ENCODE results near the gene ASB1.
"Not testable (repeated sequence)": the region's sequence is repeated elsewhere in the genome, so short reads cannot be mapped to it uniquely, and the experiment has no call there.

The ASB1 gene

DNA sequence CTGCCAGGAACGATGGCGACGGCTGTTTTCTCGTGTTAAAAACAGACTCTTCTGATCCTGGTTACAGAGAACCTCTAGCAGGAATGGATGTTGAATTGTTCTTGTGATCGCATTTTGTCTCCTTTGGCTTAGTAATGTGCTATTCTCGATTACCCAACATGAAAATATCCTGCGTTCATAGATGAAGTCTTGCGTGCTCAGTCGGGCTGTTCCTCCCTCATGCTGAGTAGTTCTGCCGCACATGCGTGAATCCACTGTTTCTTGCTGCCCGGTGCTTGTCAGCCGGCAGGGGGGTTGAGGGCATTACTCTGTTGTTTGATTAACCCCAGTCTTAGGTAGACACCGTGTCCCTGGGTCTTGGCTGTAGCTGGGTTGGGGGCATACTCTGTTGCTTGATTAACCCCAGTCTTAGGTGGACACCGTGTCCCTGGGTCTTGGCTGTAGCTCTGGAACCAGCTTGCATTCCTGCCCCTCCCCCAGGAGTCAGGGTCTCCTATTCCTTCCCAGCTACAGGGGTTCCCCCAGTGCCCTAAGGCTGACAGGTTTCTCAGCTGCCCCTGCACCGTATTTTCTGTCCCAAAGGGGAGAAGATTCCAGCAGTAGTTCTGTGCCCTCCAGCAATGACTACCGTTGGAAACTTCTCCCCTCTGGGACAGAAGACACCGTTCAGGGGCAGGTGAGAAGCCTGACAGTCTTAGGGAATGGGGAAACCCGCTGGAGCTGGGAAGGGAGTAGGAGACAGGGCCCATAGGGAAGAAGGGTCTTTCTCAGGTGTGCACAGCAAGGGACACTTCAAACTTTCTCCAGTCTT lies 22.1 kb upstream of the ASB1 start:
- no peak for DNase-seq

DNA sequence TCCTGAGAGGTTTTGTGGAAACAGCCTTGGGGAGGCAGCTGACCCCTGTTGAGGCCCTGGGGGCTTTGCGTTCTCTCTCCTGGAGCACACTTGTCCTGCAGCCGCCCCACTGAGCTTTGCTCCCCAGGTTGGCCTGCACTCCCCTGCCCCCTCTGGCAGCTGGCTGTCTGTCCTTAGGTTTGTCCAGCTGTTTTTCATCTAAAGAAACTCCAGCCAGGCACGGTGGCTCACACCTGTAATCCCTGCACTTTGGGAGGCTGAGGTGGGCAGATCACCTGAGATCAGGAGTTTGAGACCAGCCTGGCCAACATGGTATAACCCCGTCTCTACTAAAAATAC lies 21.5 kb upstream of the ASB1 start:
- DNase-seq, result not testable (repeated sequence)

DNA sequence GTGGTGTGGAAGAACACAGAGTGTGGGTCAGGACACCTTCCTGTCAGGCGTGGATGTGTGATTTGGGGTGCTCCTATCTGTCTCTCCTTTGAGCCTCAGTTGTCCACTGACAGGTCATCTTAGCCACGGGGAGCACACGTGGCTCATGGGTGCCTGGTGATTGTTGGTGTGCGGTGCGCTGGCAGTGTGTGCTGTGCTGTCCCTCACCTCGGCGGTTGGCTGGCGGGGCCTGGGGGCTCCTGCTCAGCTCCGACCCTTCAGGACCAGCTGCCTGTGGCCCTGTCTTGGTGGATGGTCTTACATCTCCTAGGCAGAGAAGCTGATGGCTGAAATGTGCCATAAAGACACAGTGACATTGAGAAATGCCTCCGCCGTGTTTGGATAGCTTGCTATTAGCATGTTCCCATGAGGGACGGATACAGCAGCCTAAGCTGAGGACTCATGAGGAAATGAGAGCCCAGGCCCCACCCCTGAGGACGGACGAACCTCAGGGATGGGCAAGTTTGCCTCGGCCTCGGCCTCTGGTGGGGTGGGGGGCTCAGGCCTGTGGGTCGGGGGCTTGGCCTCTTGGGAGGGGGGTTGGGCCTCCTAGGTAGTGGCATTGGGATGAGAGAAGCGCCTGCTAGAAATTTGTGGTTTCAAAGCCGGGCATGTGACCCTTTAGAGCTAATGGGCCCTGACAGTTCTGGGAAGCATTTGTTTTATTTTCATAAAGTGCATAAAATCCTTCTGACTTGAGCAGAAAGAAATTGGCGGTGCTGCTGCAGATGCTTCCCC lies 20.3 kb upstream of the ASB1 start:
- no peak for DNase-seq

DNA sequence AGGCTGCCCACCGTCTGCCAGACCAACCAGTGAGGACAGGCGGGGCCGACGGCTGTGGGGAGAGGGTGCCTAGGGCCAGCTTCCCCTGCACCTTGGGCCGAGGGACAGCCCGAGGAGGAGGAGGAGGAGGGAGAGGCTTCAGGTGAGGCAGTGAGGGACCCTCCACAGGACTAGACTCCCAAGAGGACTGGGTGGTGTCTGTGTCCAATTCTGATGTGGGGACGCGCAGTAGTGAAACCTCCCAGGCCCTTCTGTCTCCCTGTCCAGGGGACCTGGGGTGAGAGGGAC lies 19.8 kb upstream of the ASB1 start:
- no peak for DNase-seq

DNA sequence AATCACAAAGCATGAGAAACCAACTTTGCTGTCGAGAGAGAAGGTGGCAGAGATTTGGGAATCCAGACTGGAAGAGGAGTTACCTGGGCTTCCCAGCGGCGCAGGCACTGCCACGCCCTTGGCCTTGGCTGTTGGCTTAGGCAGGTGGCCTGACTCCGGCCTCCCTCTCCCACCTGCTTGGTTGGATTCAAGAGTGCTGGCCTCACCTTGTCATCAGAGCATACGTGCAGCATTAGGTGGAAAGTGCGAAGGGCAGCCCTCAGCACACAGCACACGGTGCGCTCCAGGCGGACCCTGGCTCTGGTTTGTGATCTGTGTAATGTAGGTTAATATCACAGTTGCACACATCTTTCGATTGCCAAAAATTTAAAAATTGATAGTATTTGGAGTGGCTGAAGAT lies 19.2 kb upstream of the ASB1 start:
- no peak for DNase-seq

DNA sequence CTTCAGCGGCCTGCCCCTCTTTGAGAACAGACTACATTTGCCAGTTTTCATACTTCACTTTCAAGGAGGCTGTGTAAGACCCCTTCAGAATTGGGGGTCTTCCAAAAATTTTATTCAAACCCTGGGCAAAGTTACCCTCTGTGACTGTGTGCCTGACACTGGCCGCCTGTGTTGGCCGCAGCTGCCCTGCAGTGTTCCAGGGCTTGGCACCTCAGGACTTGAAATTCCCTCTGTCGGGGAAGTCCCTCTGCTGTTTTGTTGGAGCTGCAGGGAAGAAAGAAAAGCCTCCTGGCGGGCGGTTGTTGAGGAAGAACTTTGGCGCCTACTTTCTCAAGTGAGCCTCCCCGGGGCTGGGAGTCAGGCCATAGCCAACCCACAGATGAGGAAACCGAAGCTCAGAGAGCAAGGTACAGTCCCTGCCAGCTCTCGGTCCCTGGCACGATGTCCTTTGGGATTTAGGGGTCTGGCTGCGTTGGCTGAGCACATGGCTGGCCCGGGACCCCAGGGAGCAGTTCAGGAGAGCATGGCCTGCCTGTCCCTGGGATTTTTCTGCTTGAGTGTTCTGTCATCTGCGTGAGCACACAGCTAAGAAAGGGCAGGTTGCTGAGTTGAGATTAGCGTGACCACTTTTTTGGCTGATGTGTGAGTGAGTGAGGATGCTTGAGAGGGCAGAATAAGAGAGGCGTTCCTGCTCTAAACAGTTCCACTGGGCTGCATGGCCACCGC lies 17.9 kb upstream of the ASB1 start:
- DNase-seq, result no peak

DNA sequence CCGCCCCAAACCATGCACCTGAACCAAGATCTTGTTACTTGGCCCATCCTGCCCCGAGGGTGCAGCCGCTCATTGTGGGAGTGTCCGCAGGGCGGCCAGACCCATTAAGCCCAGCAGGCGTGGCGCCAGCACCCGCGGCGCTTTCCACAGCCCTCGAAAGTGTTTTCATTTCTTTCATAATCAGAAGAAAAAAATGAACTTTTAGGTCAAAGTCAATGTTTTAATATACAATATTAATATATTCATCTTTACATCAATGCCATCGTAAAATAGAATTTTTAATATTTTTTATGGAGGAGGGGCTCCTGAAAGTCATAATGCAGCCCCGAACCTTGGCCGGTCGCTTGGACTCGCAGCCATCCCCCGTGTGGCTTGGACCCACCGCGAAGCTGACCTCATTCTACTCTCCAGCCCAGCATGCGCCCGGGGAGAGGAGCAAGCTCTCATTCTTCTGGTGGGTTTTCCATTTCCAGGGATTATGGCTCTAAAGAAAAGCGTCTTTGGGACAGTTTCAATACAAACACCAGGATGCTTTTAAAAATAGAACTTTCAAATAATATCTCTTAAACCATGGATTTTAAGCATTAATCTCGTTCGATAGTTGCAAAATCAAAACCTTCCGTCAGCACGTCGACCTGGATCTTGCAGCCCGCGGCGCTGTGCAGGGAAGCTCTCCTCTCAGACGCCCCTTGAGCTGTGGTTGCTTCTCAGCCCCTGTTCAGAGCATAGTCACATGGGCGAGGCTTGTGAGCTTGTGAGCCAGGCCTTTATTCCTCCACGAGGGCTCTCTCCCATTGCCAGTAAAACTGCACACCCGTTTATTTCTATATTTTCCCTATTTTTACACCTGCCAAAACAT lies 17.2 kb upstream of the ASB1 start:
- DNase-seq, result no peak

DNA sequence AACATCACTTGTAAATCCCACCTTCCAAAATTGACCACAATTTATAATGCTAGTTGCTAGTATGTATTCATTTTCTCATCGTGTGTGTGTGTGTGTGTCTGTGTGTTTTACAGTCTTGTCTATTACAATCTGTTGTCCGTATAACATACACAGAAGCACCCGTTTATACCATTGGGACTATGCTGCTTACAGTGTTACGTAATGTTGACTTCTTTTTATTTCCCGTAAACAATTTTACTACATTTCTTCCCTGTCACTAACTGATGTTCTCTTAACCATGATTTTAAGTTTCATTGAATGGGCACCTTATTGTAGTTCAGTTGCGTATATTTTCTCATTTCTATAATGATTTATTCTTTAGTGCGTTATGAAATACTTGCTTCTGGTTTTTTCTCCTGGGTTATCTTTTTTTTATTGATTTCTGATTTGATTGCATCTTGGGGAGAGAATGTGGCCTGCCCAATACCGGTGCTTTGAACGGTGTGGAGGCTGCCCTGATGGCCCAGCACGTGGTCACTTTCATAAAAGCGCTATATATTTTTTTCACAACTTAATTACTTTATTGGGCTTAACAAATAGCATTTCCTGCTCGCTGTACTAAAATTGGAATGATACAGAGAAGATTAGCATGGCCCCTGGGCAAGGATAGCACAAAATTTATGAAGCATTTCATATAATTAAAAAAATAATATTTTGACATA lies 14.5 kb upstream of the ASB1 start:
- DNase-seq, result no peak

DNA sequence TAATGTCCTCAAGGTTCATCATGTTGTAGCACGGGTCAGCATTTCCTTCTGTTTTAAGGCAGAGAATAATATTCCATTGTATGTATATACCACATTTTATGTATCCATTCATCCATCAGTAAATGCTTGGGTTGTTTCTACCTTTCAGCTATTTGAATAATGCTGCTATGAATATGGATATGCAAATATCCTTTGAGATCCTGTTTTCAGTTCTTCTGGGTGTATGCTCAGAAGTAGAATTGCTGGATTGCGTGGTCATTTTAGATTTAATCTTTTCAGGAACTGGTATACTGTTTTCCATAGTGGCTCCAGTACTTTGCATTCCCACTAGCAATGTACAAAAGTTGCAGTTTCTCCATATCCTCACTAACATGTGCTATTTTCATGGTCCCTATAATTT lies 13.4 kb upstream of the ASB1 start:
- no peak for DNase-seq

DNA sequence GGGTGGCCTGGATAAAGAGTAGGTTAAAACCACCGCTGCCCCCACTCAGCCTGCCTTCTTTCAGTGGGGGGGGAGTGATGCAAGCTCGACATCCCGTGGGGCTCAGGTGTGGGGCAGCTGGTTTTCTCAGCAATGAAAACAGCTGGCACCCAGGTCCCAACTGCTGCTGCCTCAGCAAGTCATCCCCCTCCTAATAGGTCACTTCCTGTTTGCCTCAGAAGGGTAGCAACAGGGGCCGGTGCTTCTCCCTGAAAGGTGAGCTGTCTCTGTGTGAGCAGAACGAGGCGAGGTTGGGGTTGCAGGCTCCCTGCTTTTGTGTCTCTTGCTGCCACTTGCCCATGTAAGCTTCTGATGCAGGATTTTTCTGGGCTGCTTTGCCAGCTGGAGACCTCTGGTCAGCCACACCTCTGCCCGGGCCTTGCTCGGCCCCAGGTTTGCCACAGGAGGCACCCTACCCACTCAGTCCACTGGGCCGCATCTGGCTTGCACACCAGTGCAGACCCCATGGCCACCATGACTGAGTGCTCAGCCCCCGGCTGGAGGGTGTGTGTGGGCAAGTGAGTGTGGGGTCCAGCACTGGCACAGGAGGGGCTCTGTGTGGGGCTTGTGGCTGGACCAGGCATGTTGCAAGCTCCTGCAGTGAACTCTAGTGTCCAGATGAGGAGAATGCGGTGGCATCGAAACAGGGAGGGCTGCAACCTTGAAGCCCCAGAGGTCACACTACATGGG lies 11.5 kb upstream of the ASB1 start:
- no peak for DNase-seq

DNA sequence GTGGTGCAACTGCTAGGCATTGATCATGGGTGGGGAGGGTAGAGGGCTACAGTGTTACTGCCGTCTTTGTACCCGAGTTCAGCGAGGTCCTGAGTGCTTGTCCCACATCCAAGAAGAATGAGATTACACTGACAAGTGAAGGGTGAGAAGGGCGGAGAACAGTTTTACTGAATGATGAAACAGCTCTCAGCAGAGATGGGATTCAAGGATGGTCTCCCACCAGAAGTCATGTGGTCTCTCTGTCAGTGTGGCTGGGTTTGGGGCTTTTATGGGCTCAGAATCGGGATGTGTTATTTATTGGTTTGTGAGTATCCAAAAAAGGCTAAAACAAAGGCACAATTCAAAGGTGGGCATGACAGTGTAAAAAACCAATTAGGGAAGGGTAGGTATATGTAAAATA lies 10.8 kb upstream of the ASB1 start:
- no peak for DNase-seq

DNA sequence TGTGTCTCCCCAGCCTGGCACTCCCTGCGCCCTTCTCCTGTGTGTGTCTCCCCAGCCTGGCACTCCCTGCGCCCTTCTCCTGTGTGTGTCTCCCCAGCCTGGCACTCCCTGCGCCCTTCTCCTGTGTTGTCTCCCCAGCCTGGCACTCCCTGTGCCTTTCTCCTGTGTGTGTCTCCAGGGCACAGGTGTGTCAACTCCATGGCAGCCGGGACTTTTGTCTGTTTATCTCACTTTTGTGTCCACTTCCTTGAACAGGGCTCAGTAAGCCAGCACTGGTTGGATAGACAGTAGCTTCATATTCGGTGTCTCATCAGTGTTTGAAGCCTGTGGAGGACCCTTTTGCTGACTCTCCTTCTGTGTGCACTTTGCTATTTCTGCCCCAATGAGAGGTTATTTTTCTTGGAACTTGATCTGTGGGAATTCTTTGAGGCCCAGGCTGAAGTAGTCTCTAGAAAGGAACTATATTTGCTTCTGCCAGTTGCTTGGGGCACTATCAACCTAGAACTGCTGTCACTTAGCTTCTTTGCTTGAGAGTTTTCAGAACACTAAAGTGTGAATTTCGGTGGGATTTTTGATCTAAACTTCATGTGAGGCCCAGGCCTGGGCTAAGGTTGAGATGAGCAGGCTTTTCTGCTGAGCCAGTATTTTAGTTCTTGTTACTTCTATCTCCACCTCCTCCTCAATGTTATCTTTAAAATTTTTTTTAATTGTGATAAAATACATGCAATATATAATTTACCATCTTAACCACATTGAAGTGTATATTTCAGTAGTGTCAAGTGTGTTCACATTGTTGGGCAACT lies 8.3 kb upstream of the ASB1 start:
- no peak for DNase-seq

DNA sequence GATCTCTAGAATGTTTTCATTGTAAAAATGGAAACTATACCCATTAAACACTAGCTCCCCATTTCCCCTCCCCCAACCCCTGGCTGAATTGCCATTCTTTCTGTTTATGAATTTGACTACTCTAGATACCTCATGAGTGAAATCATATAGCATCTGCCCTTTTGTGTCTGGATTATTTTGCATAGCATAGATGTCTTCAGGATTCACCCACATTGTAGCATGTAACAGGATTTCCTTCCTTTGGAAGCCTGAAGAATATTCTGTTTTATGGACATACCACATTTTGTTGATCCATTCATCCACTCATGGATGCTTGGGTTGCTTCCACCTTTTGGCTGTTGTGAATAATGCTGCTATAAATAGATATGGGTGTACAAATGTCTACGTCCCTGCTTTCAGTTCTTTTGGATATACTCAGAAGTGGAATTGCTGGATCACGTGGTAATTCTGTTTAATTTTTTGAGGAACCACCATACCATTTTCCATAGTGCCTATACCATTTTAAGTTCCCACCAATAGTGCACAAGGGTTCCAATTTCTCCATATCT lies 7.7 kb upstream of the ASB1 start:
- DNase-seq, result no peak

DNA sequence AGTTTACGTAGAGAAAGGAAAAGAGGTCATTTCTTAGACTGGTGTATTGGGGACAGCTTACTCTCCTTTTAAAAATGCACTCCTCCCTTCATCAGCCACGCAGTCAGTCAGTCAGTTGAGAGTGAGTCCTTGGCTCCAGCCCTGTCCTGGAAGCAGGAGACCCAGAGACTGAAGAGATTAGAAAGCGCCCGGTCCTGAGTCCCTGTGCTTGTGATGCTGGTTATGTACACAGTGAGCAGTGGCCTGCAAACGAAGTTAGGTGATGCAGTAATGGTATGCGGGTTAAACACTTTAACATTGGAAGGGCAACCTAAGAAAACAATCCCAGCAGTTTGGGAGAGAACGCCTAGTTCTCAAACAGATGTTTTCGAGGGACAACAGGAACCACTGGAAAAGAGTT lies 6.3 kb upstream of the ASB1 start:
- DNase-seq, result no peak

DNA sequence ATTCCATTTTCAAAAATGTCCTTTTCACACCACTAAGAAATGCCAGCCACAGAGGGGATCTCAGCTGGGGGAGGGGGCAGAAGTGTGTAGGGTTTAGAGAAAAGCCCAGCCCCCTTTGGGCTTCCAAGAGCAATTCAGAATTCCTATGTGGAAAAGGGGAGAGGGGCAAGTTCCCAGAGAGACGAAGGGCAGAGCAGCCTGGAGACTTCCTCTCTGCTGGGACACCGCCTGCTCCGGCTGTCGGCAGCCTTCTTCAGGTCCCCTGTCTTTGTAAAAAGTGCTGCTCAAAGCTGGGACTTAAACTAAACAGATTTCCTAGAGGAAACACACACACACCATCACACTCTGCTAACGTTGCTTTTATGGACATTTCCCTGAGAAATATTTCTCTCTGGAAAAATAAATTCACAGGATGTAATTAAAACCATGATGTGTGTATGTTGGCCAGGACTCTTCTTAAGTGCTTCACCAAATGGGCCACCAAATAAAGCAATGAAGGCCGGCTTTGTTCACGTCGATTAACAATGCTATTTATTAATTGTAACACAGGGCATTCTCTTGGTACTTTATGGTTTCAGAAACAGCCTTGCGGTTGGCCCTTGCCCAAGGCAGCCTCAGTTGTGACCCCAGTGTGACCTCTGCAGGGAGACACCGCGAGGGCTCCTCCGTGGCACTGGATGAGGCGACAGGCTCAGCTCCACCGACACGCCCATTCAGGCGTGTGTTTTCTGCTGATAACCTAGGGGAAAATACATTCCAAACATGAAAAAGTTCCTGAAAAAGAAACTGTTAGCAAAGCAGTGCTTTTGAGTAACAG lies 5.6 kb upstream of the ASB1 start:
- DNase-seq, result no peak

DNA sequence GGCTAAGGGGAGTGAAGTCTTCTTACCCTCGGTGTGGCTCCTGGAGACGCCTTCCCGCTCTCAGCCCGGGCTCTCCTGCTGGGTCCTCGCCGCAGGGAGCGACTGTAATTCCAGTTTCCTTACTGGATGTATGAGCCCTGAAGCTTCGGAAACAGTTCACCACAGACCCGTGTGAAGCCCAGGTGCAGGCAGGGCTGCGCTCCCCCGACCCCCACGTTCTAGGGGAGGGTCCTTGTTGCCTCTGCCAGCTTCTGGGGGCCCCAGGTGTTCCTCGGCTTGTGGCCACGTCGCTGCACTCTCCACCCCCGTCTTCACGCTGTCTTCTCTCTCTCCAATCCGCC lies 5.1 kb upstream of the ASB1 start:
- no peak for DNase-seq

DNA sequence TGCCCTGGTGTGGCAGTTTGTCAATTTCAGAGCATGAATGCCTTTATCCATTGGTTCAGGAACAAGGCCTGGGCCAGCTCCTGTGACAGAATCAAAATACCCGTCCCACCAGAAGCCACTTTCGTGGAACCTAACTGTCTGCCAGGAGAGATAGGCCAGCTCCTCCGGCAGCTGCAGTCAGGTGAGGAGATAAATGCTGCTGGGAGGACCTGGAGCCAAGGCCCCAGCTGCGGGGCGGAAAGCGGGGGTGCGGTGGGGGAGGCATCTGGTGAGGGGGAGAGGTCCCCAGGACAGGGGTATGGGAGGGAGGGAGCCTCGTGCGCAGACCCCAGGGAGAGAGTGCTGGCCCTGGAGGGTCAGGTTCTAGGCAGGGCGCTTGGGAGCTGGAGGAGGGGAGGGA lies 4.4 kb upstream of the ASB1 start:
- no peak for DNase-seq

DNA sequence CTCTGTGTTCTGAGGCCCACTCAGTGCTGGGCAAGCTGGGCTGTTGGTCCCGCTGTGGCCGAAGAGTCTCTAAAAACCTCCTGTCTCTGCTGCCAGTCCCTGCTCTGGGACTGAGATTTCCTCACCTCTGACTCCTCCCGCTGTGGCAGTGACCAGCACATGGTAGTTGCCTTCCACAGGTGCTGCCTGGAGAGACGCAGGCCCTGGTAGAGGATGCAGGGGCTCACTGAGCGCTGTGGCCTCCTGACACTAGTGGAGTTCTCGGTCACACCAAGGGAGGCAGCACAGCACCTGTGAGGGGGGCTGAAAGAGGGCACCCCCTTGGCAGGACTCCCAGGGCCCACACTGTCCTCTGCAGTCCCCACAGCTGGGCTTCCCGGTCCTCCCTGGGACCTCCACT lies 3.8 kb upstream of the ASB1 start:
- no peak for DNase-seq

DNA sequence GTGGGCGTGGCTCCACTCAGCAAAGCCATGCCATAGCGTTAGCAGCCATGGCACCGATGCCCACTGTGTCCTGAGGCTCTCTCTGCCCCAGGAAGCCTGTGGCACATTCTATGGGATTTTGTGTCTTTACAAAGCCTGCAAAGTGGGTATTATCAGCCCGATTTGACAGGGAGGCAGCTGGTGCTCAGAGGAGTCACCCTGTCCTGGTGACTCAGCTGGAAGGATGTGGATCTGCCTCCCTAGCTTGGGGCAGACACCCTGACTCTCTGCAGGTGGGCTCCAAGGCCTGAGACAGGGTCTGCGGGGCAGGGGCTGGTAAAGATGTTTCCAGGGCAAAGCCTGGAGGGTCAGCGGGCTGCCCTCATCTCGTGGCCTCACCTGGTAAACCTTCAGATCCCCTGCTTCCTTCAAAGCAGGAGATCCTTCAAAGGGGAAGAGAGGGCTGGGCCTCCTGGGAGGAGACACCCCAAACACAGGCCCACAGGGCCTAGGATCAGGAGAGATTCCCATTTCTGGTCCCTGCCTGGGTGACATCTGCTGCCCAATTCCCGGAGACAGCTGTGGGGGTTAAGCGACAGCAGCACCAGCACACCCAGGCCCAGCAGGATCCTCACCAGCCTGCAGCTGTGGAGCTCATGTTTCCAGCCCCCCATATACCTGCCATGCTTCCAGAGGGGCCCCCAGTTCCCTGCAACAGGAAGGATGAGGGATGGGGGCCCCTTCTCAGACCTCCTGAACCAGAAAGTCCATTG lies 3.0 kb upstream of the ASB1 start:
- DNase-seq, result no peak
